Stromal cell of bone marrow (primary cell): ENCODE results near the gene MFAP2.
"Not testable (repeated sequence)": the region's sequence is repeated elsewhere in the genome, so short reads cannot be mapped to it uniquely, and the experiment has no call there.

ENCODE experiments used
- DNase-seq: peaks from one replicate; pipeline ENCODE4 v3.0.0-alpha.2; 2012; ENCODE audit warnings: low read depth

Gene MFAP2

DNA sequence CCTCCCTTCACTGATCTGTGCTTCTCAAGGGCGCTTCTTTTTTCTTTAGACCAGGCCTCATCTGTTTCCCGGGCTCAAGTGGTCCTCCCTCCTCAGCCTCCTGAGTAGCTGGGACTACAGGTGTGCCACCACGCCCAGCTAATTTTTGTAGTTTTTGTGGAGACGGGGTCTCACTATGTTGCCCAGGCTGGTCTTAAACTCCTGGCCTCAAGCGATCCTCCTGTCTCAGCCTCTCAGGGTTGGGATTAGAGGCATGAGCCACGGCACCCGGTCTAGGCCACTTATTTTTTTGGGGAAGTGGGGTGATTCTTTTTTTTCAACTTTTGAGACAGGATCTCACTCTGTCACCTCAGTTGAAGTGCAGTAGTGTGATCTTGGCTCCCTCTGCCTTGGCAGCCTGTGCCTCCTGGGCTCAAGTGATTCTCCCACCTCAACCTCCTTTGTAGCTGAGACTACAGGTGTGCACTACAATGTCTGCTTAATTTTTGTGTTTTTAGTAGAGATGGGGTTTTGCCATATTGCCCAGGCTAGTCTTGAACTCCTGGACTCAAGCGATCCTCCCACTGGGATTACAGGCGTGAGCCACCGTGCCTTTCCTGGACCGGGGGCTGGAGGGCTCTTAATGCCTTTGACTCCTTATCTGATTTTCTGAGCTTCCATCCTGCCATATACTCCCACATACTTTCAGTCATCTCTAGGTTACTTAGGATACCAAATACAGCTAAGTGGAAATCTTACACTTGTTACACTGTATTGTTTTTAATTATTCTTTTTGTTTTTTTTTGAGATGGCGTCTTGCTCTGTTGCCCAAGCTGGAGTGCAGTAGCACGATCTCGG is 18.9 kb downstream of the MFAP2 start:
- DNase-seq = no peak

DNA sequence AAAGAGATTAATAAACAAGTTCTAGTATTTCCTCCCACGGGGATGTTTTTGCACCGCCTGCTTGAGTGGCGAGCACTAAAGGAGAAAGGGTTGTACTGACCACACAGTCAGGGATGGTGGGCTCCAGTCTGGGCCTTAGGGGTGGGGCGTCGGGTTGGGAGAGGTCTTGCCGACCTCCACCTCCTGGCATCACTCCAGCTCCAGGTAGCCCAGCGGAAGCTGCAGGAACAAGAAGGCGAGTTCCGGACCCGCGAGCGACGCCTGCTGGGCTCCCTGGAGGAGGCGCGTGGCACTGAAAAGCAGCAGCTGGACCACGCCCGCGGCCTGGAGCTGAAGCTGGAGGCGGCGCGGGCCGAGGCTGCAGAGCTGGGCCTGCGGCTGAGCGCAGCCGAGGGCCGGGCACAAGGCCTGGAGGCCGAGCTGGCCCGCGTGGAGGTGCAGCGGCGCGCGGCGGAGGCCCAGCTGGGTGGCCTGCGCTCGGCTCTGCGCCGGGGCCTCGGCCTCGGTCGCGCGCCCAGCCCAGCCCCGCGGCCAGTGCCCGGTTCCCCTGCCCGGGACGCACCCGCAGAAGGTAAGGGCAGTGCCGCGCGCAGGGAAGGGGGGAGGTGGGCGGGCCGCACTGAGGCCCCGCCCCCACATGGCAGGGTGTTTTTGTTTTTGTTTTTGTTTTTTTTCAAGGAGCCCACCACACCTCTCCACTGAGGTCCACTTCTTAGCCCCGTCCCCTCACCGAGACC is 19.7 kb downstream of the MFAP2 start:
- DNase-seq = no peak

DNA sequence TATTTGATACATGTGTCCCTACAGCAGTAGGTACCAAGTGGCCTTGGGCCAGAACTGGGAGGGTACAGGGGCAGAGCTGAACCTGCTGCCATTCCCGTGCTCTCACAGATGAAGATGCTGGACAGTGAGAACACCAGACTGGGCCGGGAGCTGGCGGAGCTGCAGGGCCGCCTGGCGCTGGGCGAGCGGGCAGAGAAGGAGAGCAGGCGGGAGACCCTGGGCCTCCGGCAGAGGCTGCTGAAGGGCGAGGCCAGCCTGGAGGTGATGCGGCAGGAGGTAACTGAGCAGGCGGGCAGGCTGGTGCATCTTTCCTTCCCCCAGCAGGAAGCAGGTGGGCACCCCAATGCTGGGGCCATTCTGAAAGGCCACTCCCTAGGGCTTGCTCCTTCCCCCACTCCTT is 21.9 kb downstream of the MFAP2 start:
- no peak for DNase-seq

DNA sequence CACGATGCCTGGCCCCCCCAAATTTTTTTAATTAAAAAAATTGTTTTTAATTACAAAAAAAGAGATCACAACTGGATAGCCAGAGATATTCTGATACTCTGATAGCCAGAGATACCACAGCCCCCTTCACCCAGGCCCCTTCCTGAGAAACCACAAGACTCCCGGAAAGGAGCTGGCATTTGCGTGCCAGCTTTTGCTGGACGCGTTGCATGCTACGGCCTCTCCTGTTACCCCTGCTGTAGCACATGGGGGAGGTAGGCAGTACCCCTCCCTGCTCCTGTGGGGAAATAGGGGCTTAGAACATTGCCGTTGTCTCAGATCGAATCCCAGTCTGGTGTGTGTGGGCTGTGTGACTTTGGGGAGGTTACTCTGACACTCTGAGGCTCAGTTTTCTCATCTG is 22.7 kb downstream of the MFAP2 start:
- DNase-seq = no peak

DNA sequence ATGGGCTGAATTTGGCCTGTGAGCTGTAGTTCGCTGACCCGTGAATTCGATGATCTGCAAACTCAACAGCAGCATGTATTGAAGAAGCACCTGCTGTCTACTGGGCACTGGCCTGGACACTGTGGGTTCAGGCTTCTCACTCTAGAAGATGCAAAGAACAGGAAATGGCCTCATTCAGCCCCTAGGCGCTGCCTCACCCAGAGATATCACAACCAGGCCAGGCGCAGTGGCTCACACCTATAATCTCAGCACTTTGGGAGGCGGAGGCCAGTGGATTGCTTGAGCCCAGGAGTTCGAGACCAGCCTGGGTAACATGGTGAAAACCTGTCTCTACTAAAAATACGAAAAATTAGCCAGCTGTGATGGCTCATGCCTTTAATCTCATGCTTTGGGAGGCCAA is 23.6 kb downstream of the MFAP2 start:
- no peak for DNase-seq

DNA sequence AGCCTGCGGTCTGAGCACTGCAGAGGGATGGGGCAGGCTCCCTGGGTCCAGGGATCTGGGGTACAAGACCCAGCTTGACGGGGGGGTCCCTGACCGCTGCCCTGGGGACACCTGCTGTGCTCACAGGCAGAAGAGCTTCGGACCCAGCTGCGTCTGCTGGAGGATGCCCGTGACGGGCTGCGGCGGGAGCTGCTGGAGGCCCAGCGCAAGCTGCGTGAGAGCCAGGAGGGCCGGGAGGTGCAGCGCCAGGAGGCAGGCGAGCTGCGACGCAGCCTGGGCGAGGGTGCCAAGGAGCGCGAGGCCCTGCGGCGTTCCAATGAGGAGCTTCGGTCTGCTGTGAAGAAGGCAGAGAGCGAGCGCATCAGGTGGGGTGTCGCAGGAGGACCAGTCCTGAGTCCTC is 25.2 kb downstream of the MFAP2 start:
- no peak for DNase-seq

DNA sequence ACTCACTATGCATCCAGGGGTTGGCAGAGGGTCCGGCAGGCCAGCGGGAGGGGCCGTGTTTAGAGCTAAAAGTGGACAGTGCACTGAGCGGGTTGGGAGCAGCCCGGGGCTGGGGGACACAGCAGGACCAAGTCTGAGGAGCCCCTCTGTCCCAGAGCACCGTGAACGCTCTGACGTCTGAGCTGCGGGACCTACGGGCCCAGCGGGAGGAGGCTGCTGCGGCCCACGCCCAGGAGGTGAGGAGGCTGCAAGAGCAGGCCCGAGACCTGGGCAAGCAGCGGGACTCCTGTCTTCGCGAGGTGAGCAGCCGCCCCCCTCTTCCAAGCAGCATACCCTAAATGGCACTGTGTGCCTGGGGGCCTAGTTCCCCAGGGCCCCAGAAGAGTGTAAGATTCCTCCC is 25.8 kb downstream of the MFAP2 start:
- no peak for DNase-seq

DNA sequence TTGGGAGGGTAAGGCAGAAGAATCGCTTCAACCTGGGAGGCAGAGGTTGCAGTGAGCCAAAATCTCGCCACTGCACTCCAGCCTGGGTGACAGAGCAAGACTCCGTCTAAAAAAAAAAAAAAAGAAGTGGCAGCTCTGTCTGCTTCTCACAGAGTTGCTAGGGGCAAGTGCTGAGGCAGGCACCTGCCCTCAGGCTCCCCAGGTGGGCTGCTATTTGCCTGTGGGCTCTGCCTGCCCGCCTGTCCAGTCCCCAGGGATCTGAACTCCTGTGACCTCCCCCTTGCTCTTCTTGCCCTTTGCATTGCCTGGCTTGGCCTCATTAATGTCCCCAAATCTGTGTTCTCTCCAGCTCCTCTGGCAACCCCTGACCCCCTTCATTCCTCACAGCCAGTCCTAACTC is 28.0 kb downstream of the MFAP2 start:
- DNase-seq = not testable (repeated sequence)

DNA sequence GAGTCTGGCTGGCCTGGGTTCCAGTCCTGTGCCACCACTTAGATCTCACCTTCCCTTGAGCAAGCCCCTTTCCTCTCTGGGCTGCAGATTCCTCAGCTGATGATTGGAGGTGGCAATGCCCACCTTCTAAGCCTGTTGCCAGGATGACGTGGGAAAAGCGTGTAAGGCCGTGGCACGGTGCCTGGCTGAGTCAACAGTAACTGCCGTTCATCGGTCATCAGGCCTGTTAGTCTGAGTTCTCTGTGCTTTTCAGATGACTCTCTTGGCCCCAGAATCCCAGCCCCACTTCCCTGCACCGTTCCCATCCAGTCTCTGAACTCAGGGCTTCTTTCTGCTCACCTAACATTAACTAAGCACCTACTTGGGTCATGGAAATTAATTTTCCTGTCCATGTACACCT is 31.4 kb downstream of the MFAP2 start:
- DNase-seq = peak; percentile 40

DNA sequence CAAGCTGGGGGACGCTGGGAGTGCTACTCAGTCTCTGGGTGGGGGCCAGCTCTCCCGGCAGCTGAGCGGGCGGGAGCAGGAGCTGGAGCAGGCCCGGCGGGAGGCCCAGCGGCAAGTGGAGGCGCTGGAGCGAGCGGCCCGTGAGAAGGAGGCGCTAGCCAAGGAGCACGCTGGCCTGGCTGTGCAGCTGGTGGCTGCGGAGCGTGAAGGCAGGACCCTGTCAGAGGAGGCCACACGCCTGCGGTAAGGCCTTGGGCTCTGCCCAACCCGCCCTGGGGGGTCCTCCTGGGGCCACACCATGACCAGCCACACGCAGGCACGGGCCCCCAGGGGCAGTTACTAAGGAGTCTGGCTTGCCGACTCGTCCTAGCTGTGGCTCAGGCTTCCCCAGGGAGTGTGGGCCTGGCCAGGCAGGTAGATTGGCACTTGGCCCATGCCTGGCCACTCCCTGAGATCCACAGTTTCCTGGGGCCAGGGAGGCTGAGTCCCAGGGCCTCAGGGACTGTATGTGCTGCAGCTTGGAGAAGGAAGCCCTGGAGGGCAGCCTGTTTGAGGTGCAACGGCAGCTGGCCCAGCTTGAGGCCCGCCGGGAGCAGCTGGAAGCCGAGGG is 32.0 kb downstream of the MFAP2 start:
- not testable (repeated sequence) for DNase-seq

DNA sequence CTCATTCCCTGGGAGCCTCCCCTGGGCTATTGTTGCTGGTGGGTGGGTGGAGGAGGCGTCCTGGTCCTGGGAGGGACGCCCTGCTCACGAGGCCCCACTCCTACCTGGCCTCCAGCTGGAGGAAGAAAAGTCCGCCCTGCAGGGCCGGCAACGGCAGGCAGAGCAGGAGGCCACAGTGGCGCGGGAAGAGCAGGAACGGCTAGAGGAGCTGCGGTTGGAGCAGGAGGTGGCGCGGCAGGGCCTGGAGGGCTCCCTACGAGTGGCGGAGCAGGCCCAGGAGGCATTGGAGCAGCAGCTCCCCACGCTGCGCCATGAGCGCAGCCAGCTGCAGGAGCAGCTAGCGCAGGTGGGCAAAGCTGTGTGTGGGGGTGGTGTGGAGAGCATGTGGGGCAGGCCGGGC is 33.8 kb downstream of the MFAP2 start:
- DNase-seq = no peak

DNA sequence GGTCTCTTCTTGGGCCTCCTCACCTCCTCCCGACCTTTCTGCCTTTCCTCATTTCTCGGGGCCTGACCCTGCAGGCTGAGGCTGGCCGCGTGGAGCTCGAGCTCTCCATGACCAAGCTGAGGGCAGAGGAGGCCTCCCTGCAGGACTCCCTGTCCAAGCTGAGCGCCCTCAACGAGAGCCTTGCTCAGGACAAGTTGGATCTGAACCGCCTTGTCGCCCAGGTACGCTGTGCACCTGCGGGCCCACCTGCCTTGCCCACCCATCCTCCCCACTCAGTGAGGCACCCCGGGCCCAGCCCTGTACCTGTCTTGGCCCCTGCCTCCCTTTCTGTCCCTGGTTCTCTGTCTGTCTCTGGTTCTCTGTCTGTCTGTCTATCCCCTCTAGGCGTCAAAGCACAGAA is 34.2 kb downstream of the MFAP2 start:
- not testable (repeated sequence) for DNase-seq

DNA sequence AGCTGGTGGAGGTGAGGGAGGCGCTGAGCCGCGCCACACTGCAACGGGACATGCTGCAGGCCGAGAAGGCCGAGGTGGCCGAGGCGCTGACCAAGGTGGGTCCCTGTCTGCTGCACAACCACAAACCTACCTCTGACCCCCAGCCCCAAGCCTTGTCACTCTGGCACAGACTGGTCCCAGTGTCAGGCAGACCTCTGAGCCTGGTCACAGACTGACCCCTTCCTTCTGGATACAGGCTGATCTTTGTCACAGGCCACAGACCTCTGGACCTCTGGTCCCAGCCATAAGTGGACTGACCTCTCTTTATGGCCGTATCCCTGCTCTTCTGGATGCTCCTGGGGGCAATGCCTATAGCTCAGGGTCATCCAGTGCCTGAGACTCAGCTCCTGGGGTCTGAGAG is 34.9 kb downstream of the MFAP2 start:
- not testable (repeated sequence) for DNase-seq

DNA sequence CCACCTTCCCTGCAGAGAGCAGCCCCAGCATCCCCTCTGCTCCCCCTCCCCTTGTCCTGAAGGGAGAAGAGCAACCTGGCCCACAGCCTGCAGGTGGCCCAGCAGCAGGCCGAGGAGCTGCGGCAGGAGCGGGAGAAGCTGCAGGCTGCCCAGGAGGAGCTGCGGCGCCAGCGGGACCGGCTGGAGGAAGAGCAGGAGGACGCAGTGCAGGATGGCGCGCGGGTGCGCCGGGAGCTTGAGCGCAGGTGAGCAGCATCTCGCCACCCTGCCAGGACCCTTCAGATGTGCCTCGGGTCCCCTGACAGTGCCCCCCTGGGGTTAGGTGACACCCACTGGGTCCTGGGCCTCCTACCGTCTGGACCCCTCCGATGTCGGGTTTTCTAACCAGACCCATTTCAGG is 36.4 kb downstream of the MFAP2 start:
- DNase-seq = no peak

DNA sequence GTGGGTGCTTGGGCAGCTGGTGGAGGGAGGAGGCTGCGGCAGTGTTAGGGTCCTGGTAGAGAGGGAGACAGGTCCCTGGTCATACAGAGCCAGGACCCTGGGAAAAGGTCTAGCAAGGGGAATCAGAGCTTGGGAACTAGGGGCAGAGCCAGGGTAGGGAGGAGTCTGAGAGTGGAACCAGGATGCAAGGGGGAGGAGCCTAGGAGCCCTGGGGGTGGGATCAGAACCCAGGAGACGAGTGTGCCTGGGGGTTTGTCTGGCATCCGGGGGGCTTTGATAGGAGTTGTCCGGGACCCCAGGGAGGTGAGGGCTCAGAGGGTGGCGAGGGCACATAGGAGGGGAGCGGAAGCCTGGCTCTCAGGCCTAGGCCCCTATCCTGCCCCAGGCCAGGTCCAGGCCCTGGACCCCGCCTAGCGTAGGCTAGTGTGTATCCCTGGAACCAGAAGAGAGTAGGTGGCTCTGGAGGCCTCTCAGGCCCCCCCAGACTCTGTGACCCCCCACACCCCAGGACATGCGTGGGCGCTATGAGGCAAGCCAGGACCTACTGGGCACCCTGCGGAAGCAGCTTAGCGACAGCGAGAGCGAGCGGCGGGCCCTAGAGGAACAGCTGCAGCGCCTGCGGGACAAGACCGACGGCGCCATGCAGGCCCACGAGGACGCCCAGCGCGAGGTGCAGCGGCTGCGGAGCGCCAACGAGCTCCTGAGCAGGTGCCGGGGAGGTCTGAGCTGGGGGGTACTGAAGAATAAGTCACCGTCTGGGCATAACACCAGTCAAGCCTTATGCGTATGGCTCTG is 40.8 kb downstream of the MFAP2 start:
- not testable (repeated sequence) for DNase-seq

DNA sequence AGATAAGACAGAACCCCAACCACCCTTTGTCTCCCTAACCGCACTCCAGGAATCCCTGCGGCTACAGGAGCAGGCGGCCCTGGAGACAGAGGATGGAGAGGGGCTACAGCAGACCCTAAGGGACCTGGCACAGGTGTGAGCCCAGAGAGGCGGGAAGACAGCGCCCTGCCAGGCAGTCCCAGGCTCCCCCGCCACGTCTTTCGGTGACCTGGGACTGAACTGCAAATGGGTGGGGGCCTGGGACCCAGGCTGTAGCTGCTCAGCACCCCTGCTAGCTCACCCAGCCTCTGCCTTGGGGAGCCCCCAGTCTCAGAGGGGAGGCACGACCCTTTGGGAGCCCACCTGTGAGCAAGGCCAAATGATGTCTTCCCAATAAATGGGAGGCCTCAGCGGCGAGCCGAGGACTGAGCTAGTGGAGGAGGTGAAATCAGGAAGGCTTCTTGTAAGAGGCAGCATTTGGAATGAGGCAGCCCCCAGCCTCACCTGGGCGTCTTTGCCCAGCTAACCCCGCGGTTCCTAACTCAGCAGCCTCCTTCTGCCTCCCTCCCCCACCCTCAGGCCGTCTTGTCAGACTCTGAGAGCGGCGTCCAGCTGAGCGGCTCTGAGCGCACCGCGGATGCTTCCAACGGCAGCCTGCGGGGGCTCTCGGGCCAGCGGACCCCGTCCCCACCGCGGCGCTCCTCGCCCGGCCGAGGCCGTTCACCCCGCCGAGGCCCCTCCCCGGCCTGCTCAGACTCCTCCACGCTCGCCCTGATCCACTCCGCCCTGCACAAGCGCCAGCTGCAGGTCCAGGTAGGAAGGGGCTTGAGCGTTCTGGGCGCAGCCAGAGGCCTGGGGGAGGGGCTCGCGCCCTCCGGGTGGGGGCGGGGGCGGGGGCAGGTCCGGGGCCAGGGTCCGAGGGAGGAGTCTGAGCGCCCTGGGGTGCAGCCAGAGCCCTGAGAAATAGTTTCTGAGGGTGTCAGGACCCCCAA is 41.8 kb downstream of the MFAP2 start:
- no peak for DNase-seq

DNA sequence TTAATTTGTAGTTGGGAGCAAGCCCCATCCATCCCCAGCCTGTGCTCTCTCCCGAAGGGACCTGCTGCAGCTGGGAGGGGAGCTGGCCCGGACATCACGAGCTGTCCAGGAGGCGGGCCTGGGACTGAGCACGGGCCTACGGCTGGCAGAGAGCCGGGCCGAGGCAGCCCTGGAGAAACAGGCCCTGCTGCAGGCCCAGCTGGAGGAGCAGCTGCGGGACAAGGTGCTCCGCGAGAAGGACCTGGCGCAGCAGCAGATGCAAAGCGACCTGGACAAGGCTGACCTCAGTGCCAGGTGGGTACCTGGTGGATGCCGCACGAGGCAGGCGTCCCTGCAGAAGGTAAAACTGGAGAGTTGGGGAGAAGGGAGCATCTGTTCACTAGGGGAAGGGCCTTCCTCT is 43.8 kb downstream of the MFAP2 start:
- not testable (repeated sequence) for DNase-seq

DNA sequence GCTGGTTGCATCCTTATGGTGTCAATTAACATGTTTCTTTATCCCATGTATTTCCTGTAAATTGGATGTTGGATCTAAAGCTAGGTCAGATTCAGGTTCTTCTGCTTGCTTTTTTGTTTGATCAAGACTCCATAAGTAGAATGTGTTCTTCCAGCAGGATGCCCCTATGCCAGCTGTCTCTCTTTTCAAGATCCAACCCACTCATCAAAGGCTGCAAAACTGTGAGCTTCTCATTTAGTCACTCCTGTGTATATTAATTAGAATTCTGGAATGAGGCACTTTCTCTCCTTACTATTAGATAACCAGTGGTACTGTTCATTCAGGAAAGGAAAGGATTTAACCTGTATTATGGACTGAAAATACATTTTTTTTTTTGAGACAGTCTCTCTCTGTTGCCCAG is 46.5 kb downstream of the MFAP2 start:
- not testable (repeated sequence) for DNase-seq

DNA sequence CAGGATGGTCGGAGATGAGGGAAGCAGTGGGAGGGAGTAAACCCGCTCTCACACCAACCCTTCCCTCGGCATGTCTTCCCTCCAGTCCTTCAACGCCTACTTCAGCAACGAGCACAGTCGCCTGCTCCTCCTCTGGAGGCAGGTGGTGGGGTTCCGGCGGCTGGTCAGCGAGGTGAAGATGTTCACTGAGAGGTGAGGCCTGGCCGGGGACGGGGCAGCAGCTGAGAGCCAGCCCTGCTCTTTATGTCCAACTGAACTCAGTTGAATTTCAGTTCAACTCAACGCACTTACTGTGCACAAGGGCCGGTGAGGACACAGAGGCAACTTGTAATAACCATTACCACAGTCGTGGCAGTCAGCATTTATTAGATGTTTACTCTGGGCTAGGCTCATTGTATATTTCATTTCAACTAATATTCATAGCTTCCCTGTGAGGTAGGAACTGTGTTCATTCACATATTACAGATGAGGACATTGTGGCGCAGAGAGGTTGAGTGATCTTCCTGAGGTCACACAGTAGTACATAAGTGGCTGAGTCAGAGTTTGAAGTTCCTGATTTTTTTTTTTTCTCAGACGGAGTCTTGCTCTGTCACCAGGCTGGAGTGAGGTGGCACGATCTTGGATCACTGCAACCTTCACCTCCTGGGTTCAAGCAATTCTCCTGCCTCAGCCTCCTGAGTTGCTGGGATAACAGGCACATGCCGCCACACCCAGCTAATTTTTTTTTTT is 49.0 kb downstream of the MFAP2 start:
- not testable (repeated sequence) for DNase-seq
